ENCODE data around the gene MSANTD2.

The MSANTD2 gene

DNA sequence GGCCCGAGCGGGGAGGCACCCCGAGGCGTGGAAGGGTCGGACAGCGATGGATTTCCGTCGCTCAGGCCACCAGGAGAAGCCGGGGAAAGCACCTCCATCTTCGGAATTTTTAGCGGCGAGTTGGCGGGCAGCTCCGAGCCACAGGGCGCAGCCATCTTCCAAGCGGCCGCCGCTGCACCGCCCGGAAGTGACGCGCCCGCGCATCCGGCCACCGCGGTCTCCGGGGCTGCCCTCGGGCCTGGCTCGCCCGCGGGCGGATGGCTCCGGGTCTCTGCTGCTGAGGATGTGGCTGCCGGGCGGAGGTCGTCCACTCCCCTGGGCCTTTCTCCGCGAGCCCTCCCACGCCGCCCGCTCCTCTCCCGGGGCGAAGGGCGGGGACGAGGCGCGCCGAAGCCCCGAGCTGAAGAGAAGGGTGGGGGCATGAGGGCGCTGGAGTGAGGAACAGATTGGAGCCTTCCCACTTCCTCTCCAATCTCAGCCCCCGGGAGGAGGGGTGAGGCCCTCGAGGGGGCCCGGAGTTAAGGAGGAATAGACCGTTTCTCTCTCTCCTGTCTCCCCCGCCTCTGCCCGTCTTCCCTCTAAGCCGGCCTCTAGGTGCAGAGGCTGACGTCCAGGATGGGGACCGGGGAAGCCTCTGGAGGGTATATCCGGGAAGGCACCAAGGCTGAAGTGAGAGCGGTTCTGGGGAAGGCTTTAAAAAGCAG, at the start of gene MSANTD2:
Gene MSANTD2, minus strand, starts transcription at position 181 of the 704 bp plus-strand sequence. Its CDS starts 26 bp downstream, at position 155.
- peak; percentile 84 for DNase-seq

DNA sequence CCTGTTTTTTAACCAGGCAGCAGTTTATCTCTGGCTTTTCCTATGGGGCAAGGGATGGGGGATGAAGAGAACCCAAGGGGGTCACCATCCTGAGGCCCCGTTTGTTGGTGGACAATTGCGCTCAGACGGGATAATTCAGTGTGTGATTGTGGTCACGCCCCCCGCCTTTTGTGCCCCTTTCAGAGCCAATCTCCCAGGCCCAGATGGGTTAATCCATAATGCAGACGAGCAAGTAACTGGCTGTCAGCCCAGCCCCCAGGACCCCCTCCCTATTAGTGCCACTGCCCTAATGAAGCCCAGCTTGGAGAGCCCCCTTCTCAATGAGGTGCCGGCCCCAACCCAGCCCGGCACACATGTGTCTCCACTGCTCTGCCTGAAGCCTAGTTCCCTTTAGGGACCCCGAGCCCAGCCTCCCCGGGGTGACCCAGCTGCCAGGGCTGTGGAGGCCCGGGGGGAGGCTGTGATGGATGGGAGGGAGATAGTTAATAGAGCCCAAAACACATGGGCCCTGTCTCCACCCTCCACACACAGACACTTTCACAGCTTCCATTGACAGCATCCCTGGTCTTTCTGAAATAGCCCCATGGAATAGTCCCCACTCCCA, 46.0 kb upstream of the MSANTD2 start:
- DNase-seq, result no peak

DNA sequence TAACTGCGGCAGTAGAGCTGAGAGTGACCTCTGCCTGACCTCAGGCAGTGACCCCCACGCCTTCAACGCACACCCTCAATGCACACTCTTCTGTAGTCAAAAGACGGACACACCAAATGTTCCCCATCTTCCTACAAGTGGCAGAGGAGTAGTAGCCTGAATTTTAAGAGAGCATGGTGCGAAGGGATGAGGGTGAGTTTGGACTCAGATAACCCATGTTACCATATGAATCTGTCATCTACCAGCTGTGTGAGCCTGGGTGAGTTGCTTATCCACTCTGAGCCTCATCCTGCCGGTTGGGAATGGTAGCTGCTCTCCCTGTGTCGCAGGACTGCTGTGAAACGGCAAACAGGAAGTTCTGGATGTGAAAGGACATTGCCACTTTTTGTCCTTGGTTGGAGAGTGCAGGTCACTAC, 44.5 kb upstream of the MSANTD2 start:
- DNase-seq, result no peak

DNA sequence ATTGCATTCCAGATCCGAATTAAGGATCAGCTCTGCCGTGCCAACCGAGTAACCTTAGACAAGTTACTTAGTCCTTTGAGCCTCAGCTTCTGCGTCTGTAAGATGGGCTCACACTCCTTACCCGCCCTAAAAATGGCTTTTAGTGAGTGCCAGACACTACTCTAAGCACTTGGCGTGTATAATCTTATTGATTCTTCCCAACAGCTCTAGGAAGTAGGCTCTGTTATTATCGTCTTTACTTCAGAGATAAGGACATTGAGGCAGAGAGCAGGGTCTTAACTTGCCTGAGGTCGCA, 43.4 kb upstream of the MSANTD2 start:
- no peak for DNase-seq

DNA sequence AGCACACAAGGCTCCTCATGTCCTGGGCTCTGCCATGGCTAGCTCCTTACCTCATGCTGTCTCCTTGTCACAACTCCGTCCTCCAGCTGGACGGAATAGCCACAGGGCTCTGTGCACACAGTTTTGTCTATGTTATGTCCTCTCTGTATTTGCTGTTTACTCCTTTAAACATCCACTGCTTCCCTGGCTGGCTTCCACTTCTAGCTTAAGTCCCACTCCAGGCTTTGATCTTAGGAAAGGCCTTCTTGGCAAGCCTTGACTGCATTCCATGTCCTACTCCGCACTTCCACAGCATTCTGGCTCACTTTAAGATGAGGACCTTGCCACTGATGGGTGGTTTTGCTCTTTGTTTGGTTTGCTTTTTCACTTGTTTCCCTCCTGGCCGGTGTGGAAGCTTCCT, 42.1 kb upstream of the MSANTD2 start:
- DNase-seq, result no peak

DNA sequence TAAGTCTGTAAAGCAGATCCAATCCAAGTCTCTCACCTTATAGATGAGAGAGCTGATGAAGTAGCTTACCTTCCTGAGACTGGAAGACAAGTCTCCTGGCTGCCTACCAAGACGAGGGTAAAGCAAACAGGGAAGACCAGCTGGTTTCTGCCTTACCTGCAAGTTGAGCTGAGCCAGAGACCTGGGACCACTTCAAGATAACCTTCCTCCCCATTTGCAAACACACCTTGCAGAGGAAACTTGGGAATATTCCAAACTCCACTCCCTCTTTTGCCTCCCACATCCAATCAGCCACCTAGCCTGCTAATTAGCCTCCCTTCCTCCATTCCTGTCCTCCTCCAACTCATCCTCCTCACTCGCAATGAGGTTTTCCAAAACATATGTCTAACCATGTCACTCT, 41.6 kb upstream of the MSANTD2 start:
- DNase-seq, result no peak

DNA sequence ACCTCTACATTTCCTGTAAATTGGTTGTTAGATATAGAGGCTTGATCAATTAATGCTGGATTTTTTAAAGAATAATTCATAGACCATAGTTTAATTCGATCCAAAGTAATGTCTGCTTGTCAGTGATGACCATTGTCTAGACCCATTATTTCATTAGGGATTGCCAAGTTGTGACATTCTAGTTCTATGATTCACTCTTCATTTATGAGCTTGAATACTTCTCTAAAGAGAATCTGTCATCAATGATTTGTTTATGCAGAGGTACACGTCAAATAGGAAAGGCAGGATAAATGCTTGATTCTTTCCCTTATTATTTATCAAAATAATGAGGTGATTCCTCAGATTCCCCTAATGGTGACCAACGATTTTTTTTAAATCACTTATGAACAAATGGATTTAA, 41.0 kb upstream of the MSANTD2 start:
- no peak for DNase-seq

DNA sequence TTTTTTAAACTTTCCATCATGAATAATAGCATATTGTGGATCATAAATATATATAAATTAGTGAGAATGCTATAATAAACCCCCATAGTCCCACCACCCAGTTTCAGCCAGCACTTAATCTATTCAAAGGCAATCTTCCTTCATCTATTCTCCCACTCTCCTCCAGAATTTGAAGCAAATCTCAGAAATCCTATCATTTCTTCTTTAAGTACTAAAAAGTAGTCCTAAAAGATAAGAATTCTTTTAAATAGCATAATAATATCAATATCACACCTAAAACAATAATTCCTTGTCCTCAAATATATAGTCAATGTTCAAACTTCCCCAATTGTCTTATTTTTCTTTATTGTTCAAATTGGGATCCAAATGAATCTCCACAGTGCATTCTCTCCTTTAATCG, 40.5 kb upstream of the MSANTD2 start:
- no peak for DNase-seq

DNA sequence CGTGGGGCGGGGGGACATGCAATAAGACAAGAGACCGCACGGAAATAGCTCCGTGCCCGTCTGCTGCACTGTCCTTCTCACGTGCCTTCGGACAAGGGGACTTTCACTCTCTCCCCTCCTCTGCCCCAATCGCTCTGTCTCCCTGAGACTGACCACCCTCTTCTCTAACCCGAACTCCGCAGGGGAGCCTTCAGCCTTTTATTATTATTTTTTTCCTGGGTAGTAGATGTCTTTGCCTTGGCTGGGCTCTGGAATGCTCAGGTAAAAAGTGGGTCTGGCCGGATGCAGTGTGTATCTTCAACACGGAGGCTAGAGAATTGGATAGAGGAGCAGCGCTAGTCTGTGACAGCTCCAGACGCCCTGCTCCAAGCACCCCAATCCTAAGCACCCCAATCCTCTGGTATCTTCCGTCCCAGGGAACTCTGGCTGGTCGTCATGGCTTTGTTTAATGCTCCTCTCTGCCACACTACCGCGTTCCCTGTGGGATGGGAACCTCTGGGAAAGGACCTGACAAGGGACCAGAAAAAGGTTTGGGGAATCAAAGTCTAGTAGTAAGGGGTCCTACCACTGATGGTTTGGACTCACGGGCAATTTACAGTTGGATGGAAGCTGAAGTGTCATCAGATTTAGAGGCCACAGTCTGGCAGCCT, 39.9 kb upstream of the MSANTD2 start:
- DNase-seq, result no peak

DNA sequence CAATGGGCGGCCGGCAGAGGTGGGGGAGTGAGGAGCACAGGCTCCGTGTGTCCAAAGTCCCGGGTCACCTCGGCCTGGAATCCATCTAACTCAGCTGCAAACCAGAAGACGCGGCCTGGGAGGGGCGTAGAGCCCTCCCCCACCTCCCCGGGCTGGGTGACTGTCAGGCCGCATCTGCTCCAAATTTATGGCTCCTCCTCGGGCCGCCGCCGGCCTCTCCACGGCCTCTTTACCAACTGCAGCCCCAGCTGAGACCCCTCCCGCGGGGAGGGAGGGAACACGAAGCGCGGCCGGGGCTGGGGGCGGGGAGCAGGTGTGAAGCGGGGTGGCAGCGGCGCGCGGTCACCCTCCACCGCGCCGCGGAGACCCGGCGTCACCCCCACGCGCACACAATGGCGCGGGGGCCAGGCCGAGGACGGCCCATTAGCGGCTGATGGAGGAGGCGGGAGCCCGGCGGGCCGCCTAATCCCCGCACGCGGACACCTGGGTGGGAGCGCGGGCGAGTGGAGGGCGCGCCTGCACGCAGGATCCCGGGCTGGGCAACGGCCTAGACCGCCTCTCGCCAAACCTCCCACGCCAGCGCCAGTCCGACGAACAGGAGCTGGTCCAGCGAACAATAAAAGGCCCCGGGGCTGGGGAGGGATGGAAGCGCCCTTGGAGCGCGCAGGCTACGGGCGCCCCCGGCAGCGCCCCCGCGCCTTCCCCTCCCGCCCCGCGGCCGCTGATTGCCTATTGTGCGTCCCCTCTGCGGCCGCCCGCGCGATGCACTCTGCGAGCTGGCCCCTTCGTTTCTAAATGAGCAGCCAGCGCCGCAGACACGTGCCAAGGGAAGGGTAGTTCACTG, 39.1 kb upstream of the MSANTD2 start:
- DNase-seq, result no peak

DNA sequence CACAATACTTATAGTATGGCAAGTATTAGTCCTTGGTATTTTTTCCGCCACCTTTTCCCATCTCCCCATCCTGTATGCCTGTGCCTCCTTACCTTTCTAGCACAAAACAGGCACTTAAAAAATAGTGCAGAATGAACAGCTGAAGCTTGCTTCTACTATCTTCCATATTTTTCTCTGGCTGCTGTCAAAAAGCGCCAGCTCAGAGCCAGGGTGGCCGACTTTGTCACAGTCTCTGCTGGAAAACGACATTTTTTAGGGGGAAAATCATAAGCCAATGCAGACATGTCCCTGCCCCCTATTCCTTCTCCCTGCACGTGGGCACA, 38.6 kb upstream of the MSANTD2 start:
- DNase-seq, result no peak

DNA sequence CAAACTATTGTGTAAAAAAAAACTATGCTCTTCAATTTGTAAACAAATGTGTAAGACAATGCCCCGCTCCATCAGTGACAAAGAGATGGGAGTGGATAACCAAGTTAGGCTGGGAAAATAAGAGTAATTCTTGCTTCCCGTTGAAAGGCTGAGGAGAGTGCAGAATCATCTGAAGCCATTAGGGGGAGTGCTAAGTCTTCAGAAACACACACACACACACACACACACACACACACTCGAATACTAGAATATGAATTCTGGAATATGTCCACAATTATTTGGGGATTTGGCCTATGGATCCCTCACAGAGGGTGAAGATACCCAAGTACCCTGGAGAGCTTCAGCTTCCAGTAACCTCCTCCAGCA, 37.3 kb upstream of the MSANTD2 start:
- DNase-seq, result peak; percentile 84

DNA sequence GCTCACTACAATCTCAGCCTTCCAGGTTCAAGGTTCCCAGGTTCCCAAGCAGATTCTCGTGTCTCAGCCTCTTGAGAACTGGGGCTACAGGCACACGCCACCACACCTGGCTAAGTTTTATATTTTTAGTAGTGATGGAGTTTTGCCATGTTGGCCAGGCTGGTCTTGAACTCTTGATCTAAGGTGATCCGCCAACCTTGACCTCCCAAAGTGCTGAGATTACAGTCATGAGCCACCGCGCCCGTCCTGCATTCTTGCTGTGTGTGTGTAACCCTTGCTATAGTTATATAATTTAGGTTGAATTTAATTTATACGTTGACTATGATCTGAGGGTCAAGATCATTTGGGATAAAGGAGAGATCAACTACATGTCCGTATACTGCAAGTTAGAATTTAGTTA, 35.7 kb upstream of the MSANTD2 start:
- DNase-seq, result no peak

DNA sequence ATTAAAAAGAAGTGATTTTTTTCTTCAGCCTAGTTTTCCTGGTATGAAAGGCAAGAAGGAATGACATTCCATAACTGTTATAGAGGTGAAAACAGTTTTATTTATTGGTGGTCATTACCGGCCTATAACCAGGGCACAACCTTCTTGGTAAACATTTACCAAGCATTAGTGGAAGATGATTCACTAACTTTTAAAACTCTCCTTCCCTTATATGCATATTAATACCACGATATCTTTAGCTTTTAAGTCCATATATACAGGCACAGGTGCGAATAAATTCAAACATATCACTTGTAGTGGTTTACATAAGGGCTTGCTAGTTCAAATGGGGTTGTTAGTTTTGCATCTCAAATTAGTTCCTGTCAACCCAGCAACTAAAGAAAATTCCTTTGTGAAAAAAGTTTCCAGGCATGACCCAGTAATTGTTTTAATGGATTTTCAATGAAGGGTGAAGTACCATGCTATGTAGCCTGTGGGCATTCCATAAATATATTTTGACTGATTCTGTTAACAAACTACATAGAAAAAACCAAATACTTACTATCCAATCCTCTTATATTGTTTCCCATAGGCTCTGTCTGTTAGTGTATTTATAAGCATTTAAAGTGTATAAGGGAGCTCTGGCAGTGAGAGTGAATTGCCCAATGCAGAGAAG, 34.4 kb upstream of the MSANTD2 start:
- DNase-seq, result no peak

DNA sequence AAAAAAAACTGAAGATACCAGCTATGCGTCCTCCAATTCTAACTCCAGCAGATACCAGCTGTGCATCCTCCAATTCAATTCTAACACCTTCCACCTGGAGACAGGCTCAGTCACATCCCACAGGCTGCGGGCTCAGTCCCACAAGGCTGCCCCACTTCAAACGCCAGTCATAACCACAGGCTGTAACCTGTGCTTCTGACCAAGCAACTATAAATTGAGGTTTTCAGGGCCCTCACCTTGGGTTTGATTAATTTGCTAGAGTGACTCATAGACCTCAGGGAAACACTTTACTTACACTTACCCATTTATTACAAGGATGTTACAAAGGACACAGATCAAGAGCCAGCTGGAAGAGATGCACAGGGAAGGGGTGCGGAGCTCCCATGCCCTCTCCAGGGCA, 32.4 kb upstream of the MSANTD2 start:
- DNase-seq, result no peak

DNA sequence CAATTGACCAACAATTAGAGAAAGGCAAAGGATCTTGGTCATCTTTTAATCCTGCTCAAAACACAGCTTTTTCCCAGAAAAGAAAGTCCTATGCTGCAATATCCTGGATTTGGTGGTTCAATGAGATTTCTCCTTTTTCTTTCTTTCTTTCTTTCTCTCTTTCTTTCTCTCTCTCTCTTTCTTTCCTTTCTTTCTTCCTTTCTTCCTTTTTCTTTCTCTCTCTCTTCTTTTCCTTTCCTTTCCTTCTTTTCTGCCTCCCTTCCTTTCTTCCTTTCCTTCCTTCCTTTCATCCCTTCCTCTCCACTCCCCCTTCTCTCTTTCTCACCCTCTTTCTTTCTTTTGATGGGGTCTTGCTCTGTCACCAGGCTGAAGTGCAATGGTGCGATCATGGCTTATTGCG, 31.7 kb upstream of the MSANTD2 start:
- no peak for DNase-seq

DNA sequence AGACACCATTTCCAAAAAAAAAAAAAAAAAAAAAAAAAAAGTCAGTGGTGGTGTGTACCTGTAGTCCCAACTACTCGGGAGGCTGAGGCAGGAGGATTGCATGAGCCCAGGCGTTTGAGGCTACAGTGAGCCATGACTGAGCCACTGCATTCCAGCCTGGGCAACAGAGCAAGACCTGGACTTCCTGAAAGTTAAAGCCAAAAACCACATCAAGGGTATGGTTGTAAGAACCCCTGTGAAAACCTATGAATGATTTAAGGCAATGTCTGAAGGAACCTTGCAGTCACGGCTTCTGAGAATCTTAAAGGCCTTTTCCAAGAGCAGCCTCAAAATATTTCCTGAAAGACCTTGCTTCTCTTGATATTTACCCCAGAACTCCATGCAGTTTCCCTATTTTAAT, 30.5 kb upstream of the MSANTD2 start:
- no peak for DNase-seq

DNA sequence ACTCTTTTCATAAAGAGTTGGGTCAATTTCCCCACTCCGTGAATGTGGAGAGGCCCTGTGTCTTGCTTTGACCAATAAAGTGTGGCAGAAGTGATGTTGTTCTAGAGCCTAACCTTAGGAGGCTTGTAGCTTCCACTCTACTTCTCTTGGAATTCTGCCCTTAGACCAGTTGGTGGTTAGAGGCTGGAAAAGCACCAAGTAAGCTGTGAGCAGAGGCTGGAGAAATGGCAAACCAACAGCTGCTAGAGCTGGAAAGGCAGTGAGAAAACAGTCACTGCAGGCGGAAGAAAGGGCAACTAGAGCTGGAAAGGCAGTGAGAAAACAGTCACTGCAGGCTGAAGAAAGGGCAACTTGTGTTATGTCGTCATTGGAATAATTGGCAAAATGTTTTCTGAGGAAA, 29.8 kb upstream of the MSANTD2 start:
- no peak for DNase-seq

DNA sequence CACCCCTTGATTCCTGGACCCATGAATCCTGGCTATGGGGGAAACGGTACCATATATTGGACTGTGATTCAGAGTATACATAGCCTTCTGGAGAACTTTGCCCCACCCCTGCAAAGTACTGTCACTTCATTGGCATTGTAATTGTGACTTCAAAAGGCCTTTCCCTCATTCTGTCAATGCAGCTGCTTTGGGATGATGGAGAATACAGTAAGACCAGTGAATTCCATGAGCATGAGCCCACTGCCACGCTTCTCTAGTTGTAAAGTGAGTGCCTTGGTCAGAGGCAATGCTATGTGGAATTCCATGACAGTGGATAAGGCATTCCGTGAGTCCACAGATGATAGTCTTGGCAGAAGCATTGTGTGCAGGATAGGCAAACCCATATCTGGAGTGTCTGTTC, 25.7 kb upstream of the MSANTD2 start:
- DNase-seq, result no peak

DNA sequence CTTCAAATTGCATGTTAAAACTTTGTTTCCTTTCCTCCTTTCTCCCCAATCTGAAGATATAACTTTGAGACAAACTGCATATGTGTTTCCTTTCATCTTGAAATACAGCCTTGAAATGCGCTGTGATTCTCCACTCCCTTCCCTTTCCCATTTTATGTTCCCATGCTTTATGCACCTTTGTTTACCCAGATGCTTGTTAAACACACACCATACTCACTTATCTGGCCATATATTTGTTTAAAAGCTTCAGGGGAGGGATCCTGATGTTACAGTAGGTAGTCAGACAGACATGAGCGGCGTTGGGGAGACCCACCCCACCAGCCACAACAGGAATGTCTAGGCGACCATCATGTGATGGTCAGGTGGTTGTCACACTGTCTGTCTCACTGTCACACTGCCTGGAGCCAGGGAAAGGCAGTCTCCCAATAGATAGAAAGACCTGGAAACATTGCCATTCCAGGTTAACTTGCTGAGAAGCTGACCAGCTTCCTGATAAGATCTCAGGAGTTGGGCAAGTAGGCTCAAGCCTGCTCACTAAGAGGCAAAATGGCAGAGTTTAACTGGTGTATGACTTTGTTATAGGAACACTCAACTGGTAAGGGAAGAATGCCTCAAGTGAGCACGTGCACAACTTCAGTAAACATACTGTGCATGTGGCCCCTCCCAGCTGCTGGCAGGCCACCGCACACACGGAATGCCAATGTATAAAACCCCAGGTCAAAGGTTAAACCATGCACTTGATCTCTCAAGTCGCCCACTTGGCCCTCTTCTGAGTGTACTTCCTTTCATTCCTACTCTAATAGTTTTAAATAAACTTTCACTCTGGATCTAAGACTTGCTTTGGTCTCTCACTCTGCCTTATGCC, 23.5 kb upstream of the MSANTD2 start:
- no peak for DNase-seq

DNA sequence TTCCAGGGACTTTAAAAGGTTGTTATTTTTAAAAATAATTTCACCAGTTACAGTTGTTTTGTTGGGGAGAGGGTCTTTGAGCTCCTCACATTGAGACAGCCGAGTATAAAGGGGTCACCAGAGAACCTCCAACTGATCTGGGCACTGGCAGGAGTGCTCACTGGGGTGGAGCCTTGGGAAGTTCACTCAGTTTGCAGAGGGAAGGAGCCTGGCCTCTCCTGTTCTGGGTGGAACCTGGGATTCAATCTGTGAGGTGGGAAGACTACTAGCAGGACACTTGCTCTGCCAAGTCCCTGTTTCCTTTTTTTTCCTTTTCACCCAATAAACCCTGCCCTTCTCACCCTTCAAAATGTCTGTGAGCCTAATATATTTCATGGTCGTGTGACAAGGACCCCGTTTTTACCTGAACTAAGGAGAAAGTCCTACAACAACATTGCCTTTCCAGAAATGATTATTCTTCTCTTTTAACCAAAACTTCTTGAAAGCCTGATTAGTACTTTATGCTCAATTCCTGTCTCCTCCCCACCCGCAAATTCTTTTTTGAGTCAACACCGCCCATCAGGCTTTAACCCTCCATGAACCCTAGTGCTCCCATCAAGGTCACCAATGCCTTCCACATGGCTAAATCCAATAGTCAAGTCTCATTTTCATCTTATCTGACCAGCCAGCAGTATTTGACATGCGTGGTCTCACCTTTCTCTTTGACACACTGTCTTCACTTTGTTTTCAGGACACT, 22.0 kb upstream of the MSANTD2 start:
- no peak for DNase-seq

DNA sequence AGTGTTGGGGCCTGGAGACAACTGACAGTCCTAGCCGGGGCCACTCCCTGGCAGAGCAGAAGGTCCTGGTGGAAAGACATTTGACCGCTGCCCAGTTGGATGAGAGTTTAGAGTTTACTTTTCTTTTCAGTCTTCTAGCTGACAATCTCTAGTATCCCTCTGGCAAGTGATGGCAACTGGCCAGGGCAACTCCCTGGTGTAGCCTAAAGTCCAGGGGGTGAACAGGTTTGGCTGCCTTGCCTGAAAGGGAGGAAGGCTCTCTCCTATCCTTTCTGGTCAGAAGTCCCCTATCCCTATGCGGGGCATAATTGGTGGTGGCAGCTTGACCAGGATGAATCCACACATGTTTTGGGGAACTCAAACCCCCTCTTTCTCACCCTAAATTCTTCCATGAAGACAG, 16.8 kb upstream of the MSANTD2 start:
- DNase-seq, result no peak
